ENCODE results near the gene NLRC5.

Gene NLRC5

GRCh38 chr16:56941856-56942331, 47.5 kb upstream of the NLRC5 start (continued):
- no peak for TF ChIP-seq ZSCAN16 (tag by site-specific recombination; IDR thresholded peaks at IDR 0.05)
- no peak for TF ChIP-seq PRDM6 (tag by site-specific recombination; IDR thresholded peaks at IDR 0.05)
- TF ChIP-seq ZNF571 (tag by site-specific recombination; IDR thresholded peaks at IDR 0.05), result no peak
- TF ChIP-seq ZSCAN23 (tag by site-specific recombination; IDR thresholded peaks at IDR 0.05), result no peak
- no peak for TF ChIP-seq KLF10 (tag by site-specific recombination; IDR thresholded peaks at IDR 0.05)

DNA sequence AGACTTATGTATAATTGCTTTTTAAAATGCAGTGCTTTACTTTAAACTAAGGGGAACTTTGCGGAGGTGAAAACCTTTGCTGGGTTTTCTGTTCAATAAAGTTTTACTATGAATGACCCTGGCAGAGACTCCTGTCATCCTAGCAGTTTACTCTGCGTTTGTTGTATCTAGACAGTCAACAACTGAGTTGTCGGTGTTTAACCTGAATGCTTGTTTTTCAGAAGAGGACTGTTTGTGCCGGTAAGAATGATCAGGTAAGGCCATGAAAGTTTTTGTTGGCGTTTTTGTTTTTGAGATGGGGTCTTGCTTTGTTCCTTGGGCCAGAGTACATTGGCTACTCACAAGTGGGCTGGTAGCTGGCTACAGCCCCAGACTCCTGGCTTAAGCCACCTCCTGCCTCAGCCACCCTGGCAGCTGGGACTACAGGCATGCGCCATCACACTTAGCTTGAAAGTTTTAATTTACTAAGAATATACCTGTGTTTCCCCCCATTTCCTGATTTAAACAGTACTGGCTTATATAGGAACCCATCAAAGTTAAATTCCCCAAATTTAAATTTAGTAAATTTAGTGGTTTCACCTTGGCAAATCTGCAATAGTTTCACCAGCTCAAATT, 45.5 kb upstream of the NLRC5 start:
- Histone ChIP-seq H3K27ac (ENCODE audit: extremely low read depth, low read depth, low read length) (no peak overlapping the region), H3K4me1 (ENCODE audit: control insufficient read depth, insufficient read depth, low read length) (no peaks in the 10 kb centered on the region), H3K9me3 (ENCODE audit: control insufficient read depth, insufficient read depth, low read depth, low read length) (no peaks in the 10 kb centered on the region), H3K4me3 (ENCODE audit: low read depth, low read length) (no peak overlapping the region), H3K36me3 (ENCODE audit: control insufficient read depth in 2 of 2, insufficient read depth in 1 of 2, low read length in 2 of 2) (peaks cover 28 to 65% of the 10 kb centered on the region in 2 experiments)
- ChIA-PET POLR2A (interaction anchor here (4.2 kb wide), 1 partner anchor 11 kb away, joined by 16 read pairs; the partner anchor contains the start of gene HERPUD1), CTCF (interaction anchor here (0.6 to 1.7 kb wide), 4 partner anchors 7 to 148 kb away, joined by 3 to 10 read pairs (median 4); partner anchors contain the start of gene CPNE2)
- TF ChIP-seq, protein P1, sequence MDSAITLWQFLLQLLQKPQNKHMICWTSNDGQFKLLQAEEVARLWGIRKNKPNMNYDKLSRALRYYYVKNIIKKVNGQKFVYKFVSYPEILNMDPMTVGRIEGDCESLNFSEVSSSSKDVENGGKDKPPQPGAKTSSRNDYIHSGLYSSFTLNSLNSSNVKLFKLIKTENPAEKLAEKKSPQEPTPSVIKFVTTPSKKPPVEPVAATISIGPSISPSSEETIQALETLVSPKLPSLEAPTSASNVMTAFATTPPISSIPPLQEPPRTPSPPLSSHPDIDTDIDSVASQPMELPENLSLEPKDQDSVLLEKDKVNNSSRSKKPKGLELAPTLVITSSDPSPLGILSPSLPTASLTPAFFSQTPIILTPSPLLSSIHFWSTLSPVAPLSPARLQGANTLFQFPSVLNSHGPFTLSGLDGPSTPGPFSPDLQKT (IDR thresholded peaks at IDR 0.05; ENCODE audit: borderline replicate concordance, low read depth, low read length), result no peak
- TF ChIP-seq TCF7L2 (IDR thresholded peaks at IDR 0.05; ENCODE audit: borderline replicate concordance, low read depth, low read length) (no peak), SCRT2 (tag by site-specific recombination; IDR thresholded peaks at IDR 0.05) (no peak), OVOL3 (tag by site-specific recombination; IDR thresholded peaks at IDR 0.05) (no peak), ZEB2 (tag by site-specific recombination; IDR thresholded peaks at IDR 0.05) (no peak), ZNF530 (tag by site-specific recombination; IDR thresholded peaks at IDR 0.05; ENCODE audit: low read depth) (no peak), ZNF280C (tag by site-specific recombination; IDR thresholded peaks at IDR 0.05) (no peak), ZNF248 (tag by site-specific recombination; IDR thresholded peaks at IDR 0.05) (no peak), ZSCAN18 (tag by site-specific recombination; IDR thresholded peaks at IDR 0.05) (no peak), ZNF121 (tag by site-specific recombination; IDR thresholded peaks at IDR 0.05) (no peak), MYNN (tag by site-specific recombination; IDR thresholded peaks at IDR 0.05; ENCODE audit: borderline replicate concordance) (no peak), ZNF596 (tag by site-specific recombination; IDR thresholded peaks at IDR 0.05) (no peak), ZNF335 (tag by site-specific recombination; conservative IDR thresholded peaks at IDR 0.05) (no peak), ZBTB21 (tag by site-specific recombination; IDR thresholded peaks at IDR 0.05) (no peak), ZNF558 (tag by site-specific recombination; IDR thresholded peaks at IDR 0.05) (no peak), ZNF24 (tag by site-specific recombination; IDR thresholded peaks at IDR 0.05) (no peak), ZXDB (tag by site-specific recombination; IDR thresholded peaks at IDR 0.05) (no peak)
